GM18951 (cell line): ENCODE measurements around the gene INHA.

Source experiments
- POLR2A ChIP-seq: IDR thresholded peaks from 4 replicates; pipeline ENCODE4 v1.6.1; 2011; ENCODE audit warnings: mild to moderate bottlenecking; ENCODE audit not compliant: insufficient read length, insufficient read depth; ENCODE audit errors: extremely low read depth
- in situ Hi-C: fragments of 300-500 bp; cut with MboI; formaldehyde crosslinking; loops from one replicate; pipeline ENCODE4 v1.12.0; 2022; ENCODE audit warnings: low sequenced_read_pairs, mixed read lengths, inconsistent platforms; ENCODE audit not compliant: unreplicated experiment

The INHA gene

GRCh38 chr2:219603771-219604170 lies 31.7 kb downstream of the INHA start:
- in situ Hi-C loops = no loop called here
- no peak for TF ChIP-seq POLR2A

- no peak for TF ChIP-seq POLR2A
- in situ Hi-C loops = no loop called here
Observed at GRCh38 chr2:219605607-219605954, 33.5 kb downstream of the INHA start.

- in situ Hi-C loops = no loop called here
- no peak for TF ChIP-seq POLR2A
Observed at GRCh38 chr2:219607931-219608330, 35.8 kb downstream of the INHA start.

- in situ Hi-C loops = no loop called here
Observed at GRCh38 chr2:219608399-219608964, 36.4 kb downstream of the INHA start.

GRCh38 chr2:219609149-219609750 lies 37.1 kb downstream of the INHA start:
- in situ Hi-C loops = no loop called here

More at GRCh38 chr2:219608399-219608964, 36.4 kb downstream of the INHA start:
- TF ChIP-seq POLR2A = no peak

GRCh38 chr2:219611306-219611705 lies 39.2 kb downstream of the INHA start:
- TF ChIP-seq POLR2A = no peak
- in situ Hi-C loops = no loop called here

More at GRCh38 chr2:219609149-219609750, 37.1 kb downstream of the INHA start:
- no peak for TF ChIP-seq POLR2A

- no peak for TF ChIP-seq POLR2A
- in situ Hi-C loops = no loop called here
Observed at GRCh38 chr2:219611866-219612576, 39.9 kb downstream of the INHA start.

- TF ChIP-seq POLR2A = no peak
- in situ Hi-C loops = no loop called here
Observed at GRCh38 chr2:219612577-219613286, 40.6 kb downstream of the INHA start.

- in situ Hi-C loops = no loop called here
- no peak for TF ChIP-seq POLR2A
Observed at GRCh38 chr2:219613461-219614070, 41.5 kb downstream of the INHA start.

- in situ Hi-C loops = no loop called here
- TF ChIP-seq POLR2A = no peak
Observed at GRCh38 chr2:219614076-219614860, 42.2 kb downstream of the INHA start.

GRCh38 chr2:219615036-219615435 lies 42.9 kb downstream of the INHA start:
- no peak for TF ChIP-seq POLR2A
- in situ Hi-C loops = no loop called here

- no peak for TF ChIP-seq POLR2A
- in situ Hi-C loops = no loop called here
Observed at GRCh38 chr2:219615894-219616293, 43.8 kb downstream of the INHA start.
